Choroid plexus epithelial cell (primary cell): ENCODE results near the gene NFYA.
A peak's percentile ranks its signal among the peaks of the same experiment; 100 is the strongest.

ENCODE experiments used
- DNase-seq: peaks from one replicate; pipeline ENCODE4 v3.0.0-alpha.2; 2010; ENCODE audit warnings: low read depth
- H3K4me3 ChIP-seq: 2 replicates; pipeline ENCODE4 v1.5.1; 2011; ENCODE audit warnings: low read depth, mild to moderate bottlenecking, control low read depth, low read length, moderate library complexity
- TF ChIP-seq, protein P1 (sequence below): conservative IDR thresholded peaks from 2 replicates; pipeline ENCODE4 v1.5.1; 2011; ENCODE audit warnings: low read depth, mild to moderate bottlenecking, control low read depth, inconsistent platforms, low read length, moderate library complexity

Gene NFYA

GRCh38 chr6:41071923-41072835 lies 595 bp upstream of the NFYA start, which contains the start of gene OARD1:
Gene OARD1 (minus strand): TSS chr6:41072356. CDS start chr6:41071634, 722 bp downstream.
- TF ChIP-seq, protein P1, sequence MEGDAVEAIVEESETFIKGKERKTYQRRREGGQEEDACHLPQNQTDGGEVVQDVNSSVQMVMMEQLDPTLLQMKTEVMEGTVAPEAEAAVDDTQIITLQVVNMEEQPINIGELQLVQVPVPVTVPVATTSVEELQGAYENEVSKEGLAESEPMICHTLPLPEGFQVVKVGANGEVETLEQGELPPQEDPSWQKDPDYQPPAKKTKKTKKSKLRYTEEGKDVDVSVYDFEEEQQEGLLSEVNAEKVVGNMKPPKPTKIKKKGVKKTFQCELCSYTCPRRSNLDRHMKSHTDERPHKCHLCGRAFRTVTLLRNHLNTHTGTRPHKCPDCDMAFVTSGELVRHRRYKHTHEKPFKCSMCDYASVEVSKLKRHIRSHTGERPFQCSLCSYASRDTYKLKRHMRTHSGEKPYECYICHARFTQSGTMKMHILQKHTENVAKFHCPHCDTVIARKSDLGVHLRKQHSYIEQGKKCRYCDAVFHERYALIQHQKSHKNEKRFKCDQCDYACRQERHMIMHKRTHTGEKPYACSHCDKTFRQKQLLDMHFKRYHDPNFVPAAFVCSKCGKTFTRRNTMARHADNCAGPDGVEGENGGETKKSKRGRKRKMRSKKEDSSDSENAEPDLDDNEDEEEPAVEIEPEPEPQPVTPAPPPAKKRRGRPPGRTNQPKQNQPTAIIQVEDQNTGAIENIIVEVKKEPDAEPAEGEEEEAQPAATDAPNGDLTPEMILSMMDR: no peak
- H3K4me3 ChIP-seq: peak within 1 kb of the TSS; percentile 84
- peak; percentile 100 for DNase-seq

GRCh38 chr6:41073203-41073967 lies 611 bp downstream of the NFYA start:
- TF ChIP-seq, protein P1: no peak
- DNase-seq: peak; percentile 82
- peak overlapping the region; percentile 84 for H3K4me3 ChIP-seq

GRCh38 chr6:41073968-41074691 lies 1.4 kb downstream of the NFYA start:
- TF ChIP-seq, protein P1: no peak
- H3K4me3 ChIP-seq: peak overlapping the region; percentile 84
- DNase-seq: peak; percentile 31

GRCh38 chr6:41074692-41075436 lies 2.1 kb downstream of the NFYA start:
- H3K4me3 ChIP-seq: peak overlapping the region; percentile 84
- TF ChIP-seq, protein P1: no peak
- DNase-seq: no peak

- TF ChIP-seq, protein P1: no peak
- no peak overlapping the region for H3K4me3 ChIP-seq
- no peak for DNase-seq
Measured at GRCh38 chr6:41075651-41076626, 3.2 kb downstream of the NFYA start.
